Heart left ventricle (tissue), 16 donors: ENCODE data around the gene HIVEP2. TPM values are rescaled to one million over a fixed set of nuclear protein-coding genes. Genes with fewer than 3 reads are reported as not detected.

Source experiments
- ATAC-seq, 4 donors: fragments of 200-7000 bp; cut with Tn5 transposase; one replicate each; pipeline ENCODE4 v1.9.1; 2020 to 2022; ENCODE audit warnings: moderate library complexity in 4 of 4, mild to moderate bottlenecking in 3 of 4, moderate number of reproducible peaks in 1 of 4
- DNase-seq, 5 donors: peaks; one replicate each; pipeline ENCODE4 v3.0.0-alpha.2; 2020
- H3K27ac ChIP-seq, 12 donors: fragments of 200-600 bp; sonication (generic) in 4 of 12; one replicate each; pipeline versions ENCODE4 v1.5.0 to v1.8.0; 2016 to 2022; ENCODE audit warnings: mild to moderate bottlenecking in 2 of 12
- H3K27me3 ChIP-seq, 9 donors: fragments of 200-600 bp; sonication (generic) in 2 of 9; one replicate each; pipeline versions ENCODE4 v1.5.1 to v1.8.0; 2016 to 2022; ENCODE audit warnings: mild to moderate bottlenecking in 3 of 9
- H3K36me3 ChIP-seq, 9 donors: fragments of 200-600 bp; sonication (generic) in 2 of 9; one replicate each; pipeline versions ENCODE4 v1.5.0 to v1.8.0; 2018 to 2022; ENCODE audit warnings: mild to moderate bottlenecking in 2 of 9
- H3K4me1 ChIP-seq, 12 donors: fragments of 200-600 bp; sonication (generic) in 4 of 12; one replicate each; pipeline versions ENCODE4 v1.5.0 to v1.8.0; 2016 to 2022; ENCODE audit warnings: mild to moderate bottlenecking in 3 of 12
- H3K4me3 ChIP-seq, 12 donors: fragments of 200-600 bp; sonication (generic) in 4 of 12; one replicate each; pipeline versions ENCODE4 v1.5.0 to v1.8.0; 2017 to 2022; ENCODE audit warnings: mild to moderate bottlenecking in 9 of 12, moderate library complexity in 4 of 12
- H3K9me3 ChIP-seq, 12 donors: fragments of 200-600 bp; sonication (generic) in 4 of 12; one replicate each; pipeline versions ENCODE4 v1.5.0 to v1.8.0; 2016 to 2022; ENCODE audit warnings: mild to moderate bottlenecking in 1 of 12
- CTCF ChIP-seq, 12 donors: fragments of 200-600 bp; sonication (generic) in 4 of 12; IDR thresholded peaks; one replicate each; pipeline versions ENCODE4 v1.5.0 to v1.8.0; 2018 to 2022; ENCODE audit warnings: antibody characterized with exemption in 12 of 12, mild to moderate bottlenecking in 5 of 12
- POLR2A ChIP-seq, 2 donors: fragments of 450-650 bp; IDR thresholded peaks; one replicate each; pipeline ENCODE4 v1.6.1; 2017; ENCODE audit warnings: antibody characterized with exemption in 2 of 2, mild to moderate bottlenecking in 2 of 2, moderate library complexity in 2 of 2
- WGBS, 4 donors: extraction: QIAGEN DNeasy Blood & Tissue Kit in 2 of 4; methylation state at CpG; one replicate each; pipeline versions ENCODE4 v1.1.5 to v1.1.7; 2013 to 2018; 5-methylcytosine and 5-hydroxymethylcytosine counted together
- intact Hi-C, 10 donors: fragments of 100-400 bp; cut with DNase I; formaldehyde crosslinking; loops; one replicate each; pipeline versions ENCODE4 v1.11.1 to v1.14.2; 2022
- polyA plus RNA-seq, 2 donors: library from polyadenylated mRNA; stranded (reverse); fragments of 200-250 nt; gene quantifications; one replicate each; pipeline ENCODE4 v1.2.3, GENCODE V29; 2013
- total RNA-seq, 9 donors: library from RNA; depleted of rRNA in 2 of 9; stranded (reverse); fragments of >200 nt in 2 of 9; fragmentation: NEBNext Ultra II Directional in 3 of 9; extraction: Animal tissue kit (Norgen Biotek cat#: 25700) in 3 of 9; gene quantifications; one replicate each; pipeline versions ENCODE4 v1.1.0 to v1.2.4, GENCODE V29; 2016 to 2023
- donor health status: ischemic (EF 13 %, LVEDD 7.1; RV severe dilation, severe dysfunction).
- donor health status: healthy with polysubstance abuse.
- donor health status: DM: no; HTN: yes; CAD: no.
- donor health status: DM: no; HTN: no; CAD: no.
- donor health status: ischemic (EF 25% LVEDD 6.9; RV normal size, moderate dysfunction).
- donor health status: ischemic (EF 25% LVEDD 5.7; RV mildly dilated, moderate dysfunction).
- donor health status: healthy.
- donor health status: DM: yes; HTN: yes; CAD: no.
- donor health status: ischemic (EF 35%, LVEDD 5.7; RV mildly dilated, moderate dysfunction).
- donor health status: nonischemic (EF 11% LVEDD 7.7; RV severe dilation, severe dysfunction).
- donor health status: DM: yes; HTN: yes; CAD: no.
- donor health status: PGD.
- donor health status: ischemic (EF 29% LVEDD 5.4; RV normal size, mild dysfunction).
- donor health status: nonischemic (EF 23%, LVEDD 6.1; RV moderate dilation, normal function).

The HIVEP2 gene
- total and polyA plus RNA-seq, 11 donors: 2.7 to 31.2 (median 20.4) TPM

GRCh38 chr6:142712231-142712630 is 232.7 kb downstream of the HIVEP2 start:
- H3K27me3 ChIP-seq: no peaks in the 10 kb centered on the region
- WGBS, 4 donors: 69 to 89% (median 75%) methylated on average over 1 of the region's 1 CpG
- DNase-seq: no peak
- intact Hi-C loops: no loop called here
- no peak overlapping the region for H3K4me3 ChIP-seq
- H3K9me3 ChIP-seq: no peaks in the 10 kb centered on the region
- no peak for TF ChIP-seq CTCF (IDR thresholded peaks at IDR 0.05)
- no peak for TF ChIP-seq POLR2A (IDR thresholded peaks at IDR 0.05)
- H3K4me1 ChIP-seq: peaks cover 0 to 12% (median 0%) of the 10 kb centered on the region in 12 donors
- ATAC-seq: no peak
- no peaks in the 10 kb centered on the region for H3K36me3 ChIP-seq
- no peak overlapping the region for H3K27ac ChIP-seq

GRCh38 chr6:142708651-142709050 is 236.3 kb downstream of the HIVEP2 start:
- no peaks in the 10 kb centered on the region for H3K27me3 ChIP-seq
- H3K4me3 ChIP-seq: no peak overlapping the region
- TF ChIP-seq POLR2A (IDR thresholded peaks at IDR 0.05) (no peak), CTCF (IDR thresholded peaks at IDR 0.05) (no peak)
- intact Hi-C loops: no loop called here
- WGBS, 4 donors: 94 to 98% (median 96%) methylated on average over 2 of the region's 2 CpGs
- peaks cover 0 to 36% (median 0%) of the 10 kb centered on the region in 12 donors for H3K4me1 ChIP-seq
- no peak for ATAC-seq
- H3K27ac ChIP-seq: no peak overlapping the region
- H3K36me3 ChIP-seq: no peaks in the 10 kb centered on the region
- H3K9me3 ChIP-seq: no peaks in the 10 kb centered on the region
- no peak for DNase-seq

DNA sequence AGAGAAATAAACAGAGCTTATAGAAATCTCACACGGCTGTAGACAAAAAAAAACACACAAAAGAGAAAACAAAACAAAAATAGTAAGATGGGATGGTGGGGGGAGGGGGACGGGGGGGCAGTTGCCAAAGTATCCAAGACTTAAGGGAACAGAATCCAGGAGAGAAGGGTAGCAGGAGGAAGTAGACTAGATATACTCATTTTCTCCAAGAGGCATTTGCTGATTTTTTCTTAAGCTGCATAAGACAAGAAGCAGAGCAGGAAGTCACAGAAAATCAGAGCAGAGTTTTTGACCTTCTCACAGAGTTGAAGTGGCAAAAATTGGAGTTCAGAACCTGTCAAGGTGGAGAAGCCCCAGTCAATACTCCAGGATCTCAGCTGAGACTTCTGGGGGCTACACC is 237.7 kb downstream of the HIVEP2 start:
- ATAC-seq: no peak
- WGBS, 4 donors: 34 to 47% (median 44%) methylated on average over 2 of the region's 2 CpGs
- TF ChIP-seq CTCF (IDR thresholded peaks at IDR 0.05): no peak
- TF ChIP-seq POLR2A (IDR thresholded peaks at IDR 0.05): no peak

DNA sequence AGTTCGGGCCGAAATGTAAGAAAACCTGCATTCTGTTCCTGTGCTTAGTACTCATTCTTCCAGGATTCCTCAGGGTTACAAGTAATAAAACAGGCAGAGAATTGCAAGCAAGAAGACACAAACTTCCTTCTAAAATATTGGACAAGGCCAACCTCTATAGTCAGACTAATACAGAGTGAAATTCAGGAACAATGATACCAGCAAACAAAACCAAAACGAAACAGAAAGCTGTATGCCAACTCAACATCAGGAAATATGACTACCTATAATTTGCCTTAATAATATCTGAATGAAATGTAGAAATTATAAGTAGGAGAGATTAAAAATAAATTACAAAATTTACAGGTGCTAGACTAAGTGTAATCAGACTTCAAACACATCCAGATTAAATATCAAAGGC is 238.8 kb downstream of the HIVEP2 start:
- Histone ChIP-seq H3K4me1 (peaks cover 0 to 58% (median 1%) of the 10 kb centered on the region in 12 donors), H3K4me3 (no peak overlapping the region), H3K36me3 (no peaks in the 10 kb centered on the region), H3K27ac (peak overlapping the region in 2 of 12 donors; percentile 6 to 51), H3K9me3 (no peaks in the 10 kb centered on the region), H3K27me3 (no peaks in the 10 kb centered on the region)
- 74 to 81% (median 75%) methylated on average over 3 of the region's 3 CpGs for WGBS, 4 donors
- intact Hi-C loops: no loop called here
- ATAC-seq (no peak), DNase-seq (no peak)
- TF ChIP-seq POLR2A (IDR thresholded peaks at IDR 0.05) (no peak), CTCF (IDR thresholded peaks at IDR 0.05) (no peak)

More for the DNA sequence above, 237.7 kb downstream of the HIVEP2 start:
- DNase-seq: no peak
- Histone ChIP-seq H3K9me3 (no peaks in the 10 kb centered on the region), H3K27ac (peak overlapping the region in 1 of 12 donors; percentile 61), H3K4me1 (peaks cover 0 to 47% (median under 1%) of the 10 kb centered on the region in 12 donors), H3K4me3 (no peak overlapping the region), H3K27me3 (no peaks in the 10 kb centered on the region), H3K36me3 (no peaks in the 10 kb centered on the region)
- intact Hi-C loops: no loop called here
